AG09309 (cell line): ENCODE results near the gene SCGB2B2.
A peak's percentile ranks its signal among the peaks of the same experiment; 100 is the strongest.

Experiments used
- DNase-seq: peaks from one replicate; pipeline ENCODE4 v3.0.0-alpha.2; 2010; ENCODE audit warnings: low read depth
- H3K4me3 ChIP-seq: 2 replicates; pipeline ENCODE4 v1.5.1; 2011; ENCODE audit warnings: mild to moderate bottlenecking, low read depth, low read length, moderate library complexity; ENCODE audit not compliant: control insufficient read depth
- TF ChIP-seq, protein P1 (sequence below): IDR thresholded peaks from 2 replicates; pipeline ENCODE4 v1.5.1; 2011; ENCODE audit warnings: mild to moderate bottlenecking, low read depth, low read length, inconsistent platforms; ENCODE audit not compliant: insufficient read depth, control insufficient read depth; ENCODE audit errors: missing control alignments

SCGB2B2 gene, protein sequence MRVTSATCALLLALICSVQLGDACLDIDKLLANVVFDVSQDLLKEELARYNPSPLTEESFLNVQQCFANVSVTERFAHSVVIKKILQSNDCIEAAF

DNA sequence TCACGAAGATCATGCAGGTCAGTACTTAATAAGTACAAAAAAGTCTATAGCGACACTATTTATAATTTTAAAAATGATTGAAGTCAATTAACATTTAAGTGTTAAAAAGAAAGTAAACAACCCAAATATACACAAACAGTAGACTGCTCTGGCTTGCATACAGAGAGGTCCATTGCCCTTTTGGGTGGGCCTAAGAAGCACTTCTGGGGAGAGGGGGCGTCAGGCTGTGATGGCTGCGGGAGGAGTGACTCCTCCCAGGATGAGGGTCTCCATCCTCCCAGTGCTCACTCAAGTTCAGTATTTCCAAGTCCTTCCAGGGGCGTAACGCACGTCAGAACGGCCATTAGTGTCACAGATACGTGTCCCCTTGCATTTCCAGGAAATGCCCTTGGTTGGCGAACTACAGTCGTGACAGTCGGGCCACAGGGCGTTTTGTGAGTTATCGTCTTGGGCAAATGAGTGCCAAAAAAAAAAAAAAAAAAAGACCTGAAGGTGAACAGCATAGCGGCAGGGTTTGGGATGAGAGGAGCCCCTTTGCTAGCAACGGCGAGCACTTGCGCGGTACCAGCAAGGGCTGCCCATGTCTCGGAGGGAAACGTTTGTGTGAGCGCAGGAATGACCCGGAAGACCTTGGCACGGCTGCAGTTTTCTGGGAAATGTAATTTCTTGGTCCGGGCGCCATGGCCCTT, at the start of gene SCGB2B2:
TSS of gene SCGB2B2 (minus strand) at position 463 of the 689 bp plus-strand sequence. CDS start 82,596 bp downstream, outside the sequence.
- H3K4me3 ChIP-seq, result peak within 1 kb of the TSS; percentile 51
- DNase-seq, result peak; percentile 24

DNA sequence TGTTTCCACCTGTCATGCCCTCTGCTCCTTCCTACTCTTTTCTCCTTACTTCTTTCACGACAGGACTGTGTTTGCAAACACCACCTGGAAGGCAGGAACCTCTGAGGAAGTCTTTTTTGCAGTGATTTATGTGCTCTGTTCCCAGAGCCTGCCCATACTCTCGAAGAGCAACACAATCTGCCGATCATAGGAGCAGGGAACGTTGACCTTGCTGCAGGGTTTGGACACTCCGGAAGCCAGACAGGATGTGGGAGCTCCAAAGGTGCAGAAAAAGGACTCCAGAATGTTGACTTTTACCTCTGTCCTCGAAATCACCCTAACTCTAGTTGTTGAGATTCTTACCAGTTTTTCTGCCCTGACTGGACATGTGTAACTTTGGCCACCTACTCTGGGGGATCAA, 48.4 kb upstream of the SCGB2B2 start:
- no peak overlapping the region for H3K4me3 ChIP-seq
- no peak for DNase-seq
- TF ChIP-seq, protein P1, sequence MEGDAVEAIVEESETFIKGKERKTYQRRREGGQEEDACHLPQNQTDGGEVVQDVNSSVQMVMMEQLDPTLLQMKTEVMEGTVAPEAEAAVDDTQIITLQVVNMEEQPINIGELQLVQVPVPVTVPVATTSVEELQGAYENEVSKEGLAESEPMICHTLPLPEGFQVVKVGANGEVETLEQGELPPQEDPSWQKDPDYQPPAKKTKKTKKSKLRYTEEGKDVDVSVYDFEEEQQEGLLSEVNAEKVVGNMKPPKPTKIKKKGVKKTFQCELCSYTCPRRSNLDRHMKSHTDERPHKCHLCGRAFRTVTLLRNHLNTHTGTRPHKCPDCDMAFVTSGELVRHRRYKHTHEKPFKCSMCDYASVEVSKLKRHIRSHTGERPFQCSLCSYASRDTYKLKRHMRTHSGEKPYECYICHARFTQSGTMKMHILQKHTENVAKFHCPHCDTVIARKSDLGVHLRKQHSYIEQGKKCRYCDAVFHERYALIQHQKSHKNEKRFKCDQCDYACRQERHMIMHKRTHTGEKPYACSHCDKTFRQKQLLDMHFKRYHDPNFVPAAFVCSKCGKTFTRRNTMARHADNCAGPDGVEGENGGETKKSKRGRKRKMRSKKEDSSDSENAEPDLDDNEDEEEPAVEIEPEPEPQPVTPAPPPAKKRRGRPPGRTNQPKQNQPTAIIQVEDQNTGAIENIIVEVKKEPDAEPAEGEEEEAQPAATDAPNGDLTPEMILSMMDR, result no peak

More for the DNA sequence above, at the start of gene SCGB2B2:
- TF ChIP-seq, protein P1, result peak; percentile 22

DNA sequence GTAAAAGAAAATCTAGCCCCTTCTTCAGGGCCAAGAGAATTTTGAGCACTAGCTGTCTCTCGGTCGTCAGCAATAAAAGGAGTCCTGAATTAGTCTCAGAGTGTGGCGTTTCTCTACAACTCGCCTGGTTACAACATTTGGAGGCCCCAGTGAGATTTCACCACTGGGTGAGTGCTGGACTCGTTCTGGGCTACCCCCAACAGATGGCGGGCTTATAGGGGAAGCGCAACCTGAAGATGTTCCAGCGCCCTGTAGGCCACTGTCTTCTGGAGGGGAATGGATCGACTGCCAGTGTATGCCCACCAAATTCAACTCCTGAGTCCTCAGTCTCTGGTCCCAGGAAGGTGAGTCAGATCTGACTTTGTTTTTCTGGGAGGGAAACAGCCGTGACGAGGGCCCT, 45.4 kb upstream of the SCGB2B2 start:
- TF ChIP-seq, protein P1, result no peak
- DNase-seq, result no peak
- no peak overlapping the region for H3K4me3 ChIP-seq

DNA sequence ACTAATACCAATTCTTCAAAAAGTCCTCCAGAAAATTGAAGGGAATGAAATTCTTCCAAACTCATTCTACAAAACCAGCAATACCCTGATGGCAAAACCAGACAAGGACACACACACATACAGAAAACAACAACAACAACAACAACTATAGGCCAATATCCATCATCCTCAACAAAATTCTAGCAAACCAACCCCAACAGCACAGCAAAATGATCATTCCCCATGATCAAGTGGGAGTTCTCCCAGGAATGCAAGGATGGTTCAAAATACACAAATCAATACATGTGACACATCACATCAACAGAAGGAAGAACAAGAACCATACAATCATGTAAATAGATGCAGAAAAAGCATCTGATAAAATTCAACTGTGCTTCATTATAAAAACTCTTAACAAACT, 38.4 kb upstream of the SCGB2B2 start:
- TF ChIP-seq, protein P1, result no peak
- DNase-seq, result no peak
- H3K4me3 ChIP-seq, result no peak overlapping the region

DNA sequence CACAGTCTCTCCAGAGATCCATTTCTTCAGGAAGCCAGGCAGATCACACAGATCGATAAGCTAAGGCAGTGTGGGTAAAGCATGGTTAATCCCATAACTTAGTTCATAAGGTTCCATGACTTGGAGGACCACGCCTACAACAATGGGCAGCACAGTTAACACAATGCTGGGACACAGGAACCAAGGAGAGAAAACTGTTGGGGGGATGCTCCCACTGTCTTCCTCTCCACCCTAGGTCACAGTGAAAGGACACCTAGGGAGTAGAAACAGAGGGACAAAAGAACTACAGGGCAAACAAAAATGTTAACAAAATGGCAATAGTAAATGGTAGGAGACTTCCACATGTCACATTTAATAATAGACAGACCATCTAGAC, 36.3 kb upstream of the SCGB2B2 start:
- no peak overlapping the region for H3K4me3 ChIP-seq
- DNase-seq, result no peak
- TF ChIP-seq, protein P1, result no peak

DNA sequence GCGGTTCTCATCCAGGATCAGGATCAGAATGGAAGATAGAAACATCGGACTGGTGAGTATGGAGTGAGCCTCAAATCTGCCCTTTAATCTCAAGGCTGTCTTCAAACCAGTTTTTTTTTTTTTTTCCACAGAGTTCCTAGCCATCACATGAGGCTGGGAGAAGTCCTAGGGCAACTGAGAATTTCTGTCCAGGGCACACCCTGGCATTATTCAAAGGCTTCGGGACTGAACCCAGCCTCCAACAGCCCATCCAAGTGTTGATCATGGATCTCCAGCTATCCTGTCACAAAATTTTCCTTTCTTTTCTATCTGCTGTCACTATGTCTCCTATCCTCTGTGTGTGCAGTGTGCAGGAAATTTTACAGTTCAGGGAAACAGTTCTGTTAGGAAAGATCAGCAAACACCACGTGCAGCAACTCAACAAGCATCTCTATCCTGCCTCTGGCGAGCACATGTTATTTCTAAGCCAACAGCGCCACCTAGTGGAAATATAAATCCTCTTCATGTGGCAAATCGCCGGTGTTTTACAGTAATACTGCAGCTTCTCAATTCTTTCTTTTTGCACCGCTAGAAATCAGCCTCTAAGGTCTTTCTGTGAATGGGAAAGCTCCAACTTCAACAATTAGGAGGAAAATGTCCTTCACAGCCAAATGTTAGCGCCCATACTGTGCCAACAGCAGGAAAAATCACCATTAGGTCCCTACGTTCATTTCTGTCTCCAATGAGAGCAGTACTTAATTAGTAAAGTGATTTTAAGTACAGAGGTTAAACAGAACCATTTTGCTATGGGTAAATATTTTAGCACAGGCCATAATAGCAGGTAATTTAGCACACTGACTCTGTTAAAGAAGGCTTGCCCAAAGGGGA, 35.7 kb upstream of the SCGB2B2 start:
- H3K4me3 ChIP-seq, result no peak overlapping the region
- TF ChIP-seq, protein P1, result peak; percentile 53
- DNase-seq, result peak; percentile 52
